T-helper 2 cell treated with Interferon-gamma antibody and Interleukin-4, amounts not matched to agents 100 ng/mL and 5 ng/mL, for 36 hours (primary cell): ENCODE data around the gene KRT3. TPM values are rescaled to one million over a fixed set of nuclear protein-coding genes. Genes with fewer than 3 reads are reported as not detected.

Experiments used
- intact Hi-C: fragments of 100-400 bp; cut with micrococcal nuclease; formaldehyde crosslinking; loops from one replicate; pipeline ENCODE4 v1.15.1; 2023
- total RNA-seq: library from RNA; stranded (reverse); gene quantifications from 2 replicates; pipeline ENCODE4 v1.2.3, GENCODE V29; 2022

Gene KRT3
- total RNA-seq, 1 donor from 2014 or later = not detected

- intact Hi-C loops = no loop called here
Observed at GRCh38 chr12:52740584-52740983, 55.3 kb downstream of the KRT3 start.

DNA sequence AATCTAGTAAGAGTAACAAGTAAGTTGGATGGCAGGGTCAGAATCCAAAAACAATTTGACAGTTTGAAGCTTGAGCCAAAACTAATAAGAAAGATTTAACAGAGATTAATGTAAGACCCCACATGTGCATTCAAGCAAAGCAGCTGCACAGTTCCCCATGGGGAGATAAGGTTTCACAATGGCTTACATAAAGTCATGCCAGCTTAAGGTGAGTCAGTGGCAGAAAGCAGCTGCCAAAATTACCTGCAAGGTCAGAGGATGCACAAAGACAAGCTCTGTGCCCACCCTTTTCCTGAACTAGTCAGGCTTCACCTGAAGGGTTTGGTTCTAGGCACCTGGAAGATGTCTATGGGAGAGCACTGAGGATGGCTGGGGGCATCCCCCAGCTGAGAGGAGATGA lies 56.0 kb downstream of the KRT3 start:
- intact Hi-C loops = no loop called here

Other genes with a start within 250 kb of the KRT3 start
- not detected in 2 replicates for gene KRT71, start 243.0 kb downstream of the KRT3 start, total RNA-seq
- gene KRT74, start 222.3 kb downstream of the KRT3 start, total RNA-seq = not detected in 2 replicates
- 0.27 and 0.30 TPM in 2 replicates for gene KRT72, start 194.7 kb downstream of the KRT3 start, total RNA-seq
- gene KRT73, start 177.6 kb downstream of the KRT3 start, total RNA-seq = 0.25 and 0.34 TPM in 2 replicates
- gene KRT2, start 143.9 kb downstream of the KRT3 start, total RNA-seq = 0.07 and 0.09 TPM in 2 replicates
- 8.1 and 9.2 TPM in 2 replicates for gene KRT1, start 115.7 kb downstream of the KRT3 start, total RNA-seq
- gene KRT77, start 92.6 kb downstream of the KRT3 start, total RNA-seq = not detected in 2 replicates
- gene KRT76, start 18.8 kb downstream of the KRT3 start, total RNA-seq = not detected in 2 replicates
- not detected in 2 replicates for gene KRT4, start 18.0 kb upstream of the KRT3 start, total RNA-seq
- gene KRT79, start 38.2 kb upstream of the KRT3 start, total RNA-seq = not detected in 2 replicates
- gene KRT78, start 52.9 kb upstream of the KRT3 start, total RNA-seq = not detected in 2 replicates
- 0.39 TPM in 1 of 2 replicates, not detected in the other for gene KRT8, start 109.0 kb upstream of the KRT3 start, total RNA-seq
- 0.75 and 1.2 TPM in 2 replicates for gene KRT18, start 153.0 kb upstream of the KRT3 start, total RNA-seq
- gene EIF4B, start 210.3 kb upstream of the KRT3 start, total RNA-seq = 383 and 386 TPM in 2 replicates